ENCODE measurements around the gene C9orf85.

C9orf85 gene

GRCh38 chr9:71908825-71909224 lies 2.6 kb upstream of the C9orf85 start:
- DNase-seq: no peak

DNA sequence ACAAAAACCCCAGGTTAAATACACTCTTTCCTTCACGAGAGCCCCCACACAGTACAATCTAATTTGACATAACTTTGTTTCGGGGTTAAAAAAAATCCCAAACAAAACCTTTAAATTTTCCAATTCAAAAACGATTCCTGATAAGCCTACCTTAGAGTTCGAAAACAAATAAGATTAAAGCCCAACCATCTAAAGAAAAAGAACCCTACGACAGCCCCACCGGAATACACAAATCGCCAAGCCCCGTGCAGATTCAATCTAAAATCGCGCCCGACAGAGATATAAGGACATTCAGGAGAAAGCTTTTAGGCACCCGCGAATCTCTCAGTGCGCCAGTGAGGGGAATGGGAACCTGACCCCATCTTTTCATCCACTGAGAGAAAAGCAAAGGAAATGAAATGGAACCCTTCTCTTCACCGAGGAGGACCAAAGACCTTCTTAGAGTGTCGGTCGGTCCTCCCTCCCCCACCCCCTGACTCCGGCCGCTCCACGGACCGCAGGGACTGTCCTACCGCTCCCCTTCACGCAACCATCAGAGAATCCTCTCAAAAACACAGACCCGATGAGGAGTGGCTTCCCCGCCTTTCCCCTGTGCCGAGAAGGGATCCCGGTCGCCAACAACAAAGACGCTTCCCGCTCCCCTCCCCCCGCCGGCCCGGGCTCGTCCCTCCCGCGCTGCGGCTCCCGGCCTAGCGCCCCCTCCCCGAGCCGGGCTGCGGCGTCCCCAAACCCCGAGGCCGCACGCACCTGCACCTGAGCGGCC lies 1.4 kb upstream of the C9orf85 start:
- peak; percentile 62 for DNase-seq

GRCh38 chr9:71910650-71911060 lies 784 bp upstream of the C9orf85 start:
- DNase-seq: no peak

DNA sequence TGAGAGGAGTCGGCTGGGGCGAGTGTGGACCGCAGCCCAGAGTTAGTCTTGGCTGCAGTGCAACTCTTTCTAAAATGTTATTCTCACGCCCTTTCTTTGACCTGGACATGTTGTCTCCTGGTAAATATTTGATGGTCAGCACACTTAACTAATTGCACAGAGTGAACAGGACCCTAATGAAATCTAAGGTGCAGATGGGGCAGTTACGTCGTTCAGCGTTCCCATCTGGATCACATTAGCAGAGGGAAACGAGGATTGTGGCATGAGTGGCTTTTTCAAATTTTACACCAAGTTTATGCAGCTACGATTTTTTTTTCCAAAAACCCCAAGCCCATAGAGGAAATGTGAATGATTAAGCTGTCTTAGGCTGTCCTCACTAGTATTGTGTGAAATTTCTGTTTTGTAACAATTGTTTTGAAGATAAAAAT lies 483 bp downstream of the C9orf85 start:
- DNase-seq: no peak

GRCh38 chr9:71915495-71915894 lies 4.1 kb downstream of the C9orf85 start:
- no peak for DNase-seq

- peak; percentile 41 for DNase-seq
Measured at GRCh38 chr9:71916834-71917534, 5.5 kb downstream of the C9orf85 start.

GRCh38 chr9:71918419-71918818 lies 7.0 kb downstream of the C9orf85 start:
- no peak for DNase-seq

- DNase-seq: no peak
Measured at GRCh38 chr9:71920456-71921189, 9.2 kb downstream of the C9orf85 start.

- DNase-seq: no peak
Measured at GRCh38 chr9:71921190-71921814, 9.9 kb downstream of the C9orf85 start.

- DNase-seq: no peak
Measured at GRCh38 chr9:71924576-71924975, 13.1 kb downstream of the C9orf85 start.

DNA sequence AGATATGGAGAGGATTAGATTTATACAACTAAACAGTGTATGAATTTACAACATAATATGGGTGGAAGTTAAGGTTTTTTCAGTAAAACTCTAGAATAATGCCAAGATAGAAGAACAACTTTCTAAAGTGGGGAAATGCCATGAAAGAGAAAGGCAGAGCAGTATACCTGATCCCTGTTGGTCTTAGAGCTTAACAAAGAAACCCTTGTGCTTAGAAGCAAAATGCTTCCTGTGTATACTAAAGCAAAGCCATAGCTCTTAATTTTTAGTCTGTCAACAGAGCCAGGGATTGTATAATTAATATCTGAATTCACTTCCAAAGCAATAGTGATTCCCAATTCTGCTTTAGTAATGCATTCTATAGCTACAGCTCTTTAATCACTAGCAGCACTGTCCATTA lies 14.4 kb downstream of the C9orf85 start:
- DNase-seq: no peak

DNA sequence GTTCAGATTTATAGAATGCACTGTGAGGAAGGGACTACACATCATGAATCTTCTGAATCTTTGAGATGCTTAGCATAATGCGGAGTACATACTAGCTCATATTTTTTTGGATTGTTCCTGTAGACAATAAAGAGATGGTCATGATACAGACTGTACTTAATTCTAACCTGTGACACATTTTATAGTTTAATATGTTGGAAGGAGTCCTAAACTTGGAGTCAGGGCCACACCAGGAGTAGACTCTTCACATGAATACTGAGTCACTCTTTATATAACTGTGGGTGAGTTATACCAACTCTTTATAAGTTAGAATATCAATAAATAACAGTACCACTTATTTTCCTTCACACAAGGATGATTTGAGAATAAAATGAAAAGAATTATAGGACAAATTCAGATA lies 16.9 kb downstream of the C9orf85 start:
- no peak for DNase-seq

GRCh38 chr9:71928806-71929205 lies 17.4 kb downstream of the C9orf85 start:
- no peak for DNase-seq

DNA sequence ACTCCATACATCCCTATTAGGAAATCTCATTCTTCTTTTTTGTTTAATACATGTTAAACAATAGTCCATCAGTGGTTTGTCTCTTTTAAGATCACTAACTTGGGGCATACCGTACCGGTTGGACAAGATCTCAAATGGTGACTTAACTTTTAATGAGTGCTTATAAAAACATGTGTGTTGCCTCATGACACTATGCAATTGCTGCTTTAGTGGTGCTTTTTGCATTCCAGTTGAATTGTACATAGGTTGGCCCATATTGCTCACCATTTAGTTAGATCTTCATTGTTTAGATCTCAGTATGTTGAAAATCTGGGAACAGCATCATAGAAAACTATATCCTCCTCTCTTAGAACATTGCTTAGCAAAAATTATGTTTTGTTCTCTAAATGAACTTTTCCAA lies 17.8 kb downstream of the C9orf85 start:
- DNase-seq: no peak

DNA sequence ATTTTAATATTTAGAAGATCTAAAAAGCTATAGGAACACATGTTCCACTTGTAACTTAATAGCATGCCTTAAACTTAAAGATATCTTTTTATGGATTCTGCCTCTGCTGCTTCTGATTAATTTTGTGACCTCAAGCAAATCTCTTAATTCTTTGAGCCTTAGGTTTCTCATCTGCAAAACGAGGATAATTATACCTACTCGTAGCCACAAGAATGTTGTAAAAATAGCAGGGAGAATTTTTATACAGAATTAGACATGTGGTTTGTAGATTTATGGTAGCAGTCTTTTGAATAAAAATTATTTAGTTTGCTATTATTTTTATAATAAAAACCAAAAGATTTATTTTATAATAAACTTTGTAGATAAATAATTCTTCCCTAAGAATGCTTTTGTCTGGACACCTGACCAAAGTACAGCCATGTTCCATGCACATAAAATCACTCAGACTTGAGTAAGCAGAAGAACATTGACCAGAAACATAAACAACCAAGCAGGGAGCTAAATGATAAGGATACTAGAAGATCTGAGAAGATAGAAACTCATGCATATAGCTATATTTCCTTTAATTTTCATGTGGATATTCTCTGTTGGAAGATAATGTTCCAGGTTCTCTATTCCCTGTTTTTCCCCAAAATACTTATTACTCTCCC lies 18.5 kb downstream of the C9orf85 start:
- no peak for DNase-seq

DNA sequence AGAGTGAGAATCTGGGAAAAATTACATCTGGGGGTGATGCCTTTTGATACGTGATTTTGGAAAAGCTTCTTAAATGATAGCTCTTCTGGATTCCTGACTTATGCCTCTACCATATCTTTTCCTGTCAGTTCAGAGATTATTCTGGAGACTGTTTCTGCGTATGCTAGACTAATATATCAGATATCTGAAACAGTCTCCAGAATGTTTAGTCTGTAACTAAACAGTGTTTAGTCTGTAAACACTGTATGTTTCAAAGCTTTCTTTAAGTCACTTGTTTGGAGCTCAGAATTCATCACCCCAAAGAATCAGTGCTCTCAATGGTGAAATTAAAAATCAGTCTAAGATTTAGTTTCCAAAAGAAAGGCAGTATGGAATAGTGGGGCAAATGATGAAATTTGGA lies 19.7 kb downstream of the C9orf85 start:
- DNase-seq: no peak

GRCh38 chr9:71936066-71936465 lies 24.6 kb downstream of the C9orf85 start:
- no peak for DNase-seq

DNA sequence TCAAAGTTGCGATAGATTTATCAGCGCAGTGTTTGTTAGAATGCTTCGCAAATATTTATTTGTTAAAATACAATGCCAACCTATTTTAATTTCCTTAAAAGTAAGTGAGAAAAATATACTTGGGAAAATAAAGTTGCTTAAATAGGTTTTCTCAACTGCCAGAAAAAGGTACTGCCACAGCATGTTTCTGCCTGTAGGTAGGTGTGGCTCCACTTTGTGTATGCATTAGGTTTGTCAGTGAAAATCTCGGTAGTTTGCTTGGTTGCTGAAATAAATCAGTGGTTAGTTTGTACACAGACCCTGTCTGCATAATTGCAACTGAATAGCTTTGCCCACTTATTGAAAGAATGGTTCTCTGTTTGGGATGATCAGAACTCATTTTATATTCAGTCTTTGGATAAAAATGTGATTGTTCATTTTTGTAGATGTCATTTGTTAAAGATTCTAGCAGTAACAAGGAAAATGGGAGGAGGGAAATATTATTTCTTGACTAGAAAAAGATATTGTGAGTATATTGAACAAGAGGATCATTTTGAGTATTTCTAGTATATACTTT lies 25.7 kb downstream of the C9orf85 start:
- DNase-seq: no peak

DNA sequence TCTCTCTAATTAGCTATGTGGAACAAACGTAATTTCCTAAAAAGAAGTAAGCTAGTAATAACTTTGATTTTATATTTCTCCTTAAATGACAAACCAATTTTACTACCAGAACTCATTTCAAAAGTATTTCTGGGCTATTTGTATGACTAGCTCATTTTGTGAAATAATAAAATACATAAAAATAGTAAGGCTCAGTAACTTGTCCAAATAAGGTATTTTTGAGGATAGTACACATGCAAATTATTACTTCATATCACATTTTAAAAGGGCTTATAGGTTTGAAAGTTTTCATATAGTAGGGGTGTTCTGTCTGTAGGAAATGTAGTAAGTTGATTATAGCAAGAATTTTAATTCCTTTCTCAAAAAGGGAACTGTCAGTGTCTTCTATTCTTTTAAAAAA lies 26.5 kb downstream of the C9orf85 start:
- no peak for DNase-seq

DNA sequence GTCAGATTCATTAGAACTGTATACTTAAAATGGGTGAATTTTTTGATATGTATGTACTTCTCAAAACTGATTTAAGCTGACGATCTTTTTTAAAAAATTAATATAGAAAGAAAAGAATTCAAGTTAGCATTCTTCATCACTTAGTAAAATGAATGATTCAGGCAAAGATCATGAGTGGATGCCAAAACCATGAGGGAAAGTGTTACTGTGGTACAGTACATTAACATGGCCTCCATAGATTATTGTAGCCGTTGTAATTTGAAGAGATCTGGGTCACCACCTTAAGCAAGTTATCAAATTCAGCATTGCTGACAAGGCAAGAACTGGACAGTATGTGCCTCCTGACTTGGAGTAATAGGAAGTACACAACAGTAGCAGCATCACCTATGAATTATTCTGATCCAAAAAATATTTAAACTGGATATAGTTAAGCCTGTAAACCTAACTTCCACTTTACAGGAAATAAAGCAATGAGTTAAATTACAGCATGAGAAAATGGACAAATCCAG lies 29.7 kb downstream of the C9orf85 start:
- no peak for DNase-seq

GRCh38 chr9:71941998-71942567 lies 30.6 kb downstream of the C9orf85 start:
- no peak for DNase-seq
